H1 (cell line): ENCODE results near the gene LCN2. TPM values are rescaled to one million over a fixed set of nuclear protein-coding genes. Genes with fewer than 3 reads are reported as not detected.

Experiments used
- CTCF ChIA-PET: fragments of 300-600 bp; sonication (Branson Sonifier 250); formaldehyde crosslinking; loops from one replicate; lab custom pipeline; 2021; ENCODE audit not compliant: partially characterized antibody; lab: Charles Lee
- POLR2A ChIA-PET: fragments of 300-600 bp; sonication (Branson Sonifier 250); formaldehyde crosslinking; loops from one replicate; lab custom pipeline; 2021; ENCODE audit warnings: inconsistent platforms; ENCODE audit not compliant: partially characterized antibody; lab: Charles Lee
- DNase-seq, 2 experiments: peaks; one replicate each; pipeline versions ENCODE4 v3.0.0 to v3.0.0-alpha.2; 2010 to 2022; ENCODE audit warnings: low spot score in 2 of 2, low read depth in 1 of 2, mixed read lengths in 1 of 2
- FAIRE-seq: peaks from 2 replicates; lab custom pipeline; 2011; peaks lifted over from hg19 to GRCh38; lab: Jason Lieb, UNC
- H2AFZ ChIP-seq: 2 replicates; pipeline ENCODE4 v1.8.1; 2012; ENCODE audit warnings: low read length, inconsistent platforms
- H2AK5ac ChIP-seq: 2 replicates; pipeline ENCODE4 v1.6.1; 2013; ENCODE audit warnings: low read depth, low read length
- H2BK120ac ChIP-seq: replicated peaks from 2 replicates; pipeline ENCODE3; 2013; ENCODE audit warnings: low read depth, low read length, inconsistent platforms
- H2BK12ac ChIP-seq: 2 replicates; pipeline ENCODE4 v1.6.1; 2013; ENCODE audit warnings: low read depth, low read length
- H2BK15ac ChIP-seq: 2 replicates; pipeline ENCODE4 v1.6.1; 2013; ENCODE audit warnings: low read length
- H2BK20ac ChIP-seq: 2 replicates; pipeline ENCODE4 v1.6.1; 2013; ENCODE audit warnings: low read length
- H2BK5ac ChIP-seq: 2 replicates; pipeline ENCODE4 v1.6.1; 2013; ENCODE audit warnings: low read depth, low read length
- H3K14ac ChIP-seq: 2 replicates; pipeline ENCODE4 v1.6.1; 2013; ENCODE audit warnings: inconsistent platforms; ENCODE audit not compliant: insufficient read length
- H3K18ac ChIP-seq: 2 replicates; pipeline ENCODE4 v1.6.1; 2013; ENCODE audit warnings: low read length; ENCODE audit errors: extremely low read depth
- H3K23ac ChIP-seq: 2 replicates; pipeline ENCODE4 v1.6.1; 2013; ENCODE audit warnings: inconsistent platforms; ENCODE audit not compliant: insufficient read length
- H3K23me2 ChIP-seq: 2 replicates; pipeline ENCODE4 v1.6.1; 2013; ENCODE audit warnings: low read depth, low read length
- H3K27ac ChIP-seq: 2 replicates; pipeline ENCODE4 v1.6.1; 2011; ENCODE audit warnings: low read depth, low read length, inconsistent platforms
- H3K27me3 ChIP-seq, 4 experiments: replicated peaks in 1 of 4; 1 replicate in 1 of 4; 2 replicates in 3 of 4; pipeline versions ENCODE4 v1.6.1 to v1.8.1; 2011 to 2013; ENCODE audit warnings: low read length in 3 of 4, mild to moderate bottlenecking in 3 of 4, inconsistent platforms in 2 of 4, mixed read lengths in 2 of 4, moderate library complexity in 1 of 4; ENCODE audit not compliant: control insufficient read depth in 3 of 4, insufficient read depth in 3 of 4; ENCODE audit errors: extremely low read depth in 1 of 4
- H3K36me3 ChIP-seq, 4 experiments: 2 replicates each; pipeline versions ENCODE4 v1.6.1 to v1.8.1; 2011 to 2013; ENCODE audit warnings: mild to moderate bottlenecking in 4 of 4, low read length in 3 of 4, moderate library complexity in 2 of 4, control low read depth in 1 of 4, inconsistent platforms in 1 of 4; ENCODE audit not compliant: insufficient read depth in 4 of 4, control insufficient read depth in 2 of 4
- H3K4ac ChIP-seq: replicated peaks from 2 replicates; pipeline ENCODE3; 2013; ENCODE audit warnings: low read length, low read depth, mixed read lengths, inconsistent platforms; ENCODE audit not compliant: insufficient read length
- H3K4me1 ChIP-seq, 4 experiments: replicated peaks in 1 of 4; 1 replicate in 1 of 4; 2 replicates in 3 of 4; pipeline versions ENCODE4 v1.6.1 to v1.8.1; 2011 to 2013; ENCODE audit warnings: low read length in 3 of 4, inconsistent platforms in 2 of 4, mixed read lengths in 1 of 4; ENCODE audit not compliant: insufficient read depth in 4 of 4, control insufficient read depth in 3 of 4
- H3K4me2 ChIP-seq, 2 experiments: 2 replicates each; pipeline versions ENCODE4 v1.6.1 to v1.8.1; 2011 to 2013; ENCODE audit warnings: low read depth in 2 of 2, low read length in 2 of 2, control low read depth in 1 of 2, inconsistent platforms in 1 of 2, mild to moderate bottlenecking in 1 of 2; ENCODE audit not compliant: insufficient read depth in 1 of 2
- H3K4me3 ChIP-seq, 4 experiments: fragments of 200-600, 300-600 bp in 1 of 4; sonication (generic), shearing (Covaris generic), sonication (Bioruptor Twin) in 1 of 4; 2 replicates each; pipeline versions ENCODE4 v1.5.1 to v1.8.1; 2011 to 2016; ENCODE audit warnings: low read length in 4 of 4, low read depth in 3 of 4, control low read depth in 2 of 4, inconsistent platforms in 2 of 4, mild to moderate bottlenecking in 2 of 4, mixed read lengths in 1 of 4, moderate library complexity in 1 of 4; ENCODE audit not compliant: insufficient read depth in 2 of 4; ENCODE audit errors: extremely low read depth in 1 of 4
- H3K56ac ChIP-seq: replicated peaks from 2 replicates; pipeline ENCODE3; 2013; ENCODE audit warnings: low read depth, mild to moderate bottlenecking, mixed read lengths, low read length, inconsistent platforms; ENCODE audit not compliant: insufficient read length
- H3K79me1 ChIP-seq: 2 replicates; pipeline ENCODE4 v1.6.1; 2013; ENCODE audit warnings: low read depth, low read length, control low read depth
- H3K79me2 ChIP-seq, 2 experiments: 2 replicates each; pipeline versions ENCODE4 v1.6.1 to v1.8.1; 2012 to 2013; ENCODE audit warnings: low read length in 2 of 2, mild to moderate bottlenecking in 2 of 2, inconsistent platforms in 1 of 2; ENCODE audit not compliant: insufficient read depth in 2 of 2, control insufficient read depth in 1 of 2
- H3K9ac ChIP-seq, 4 experiments: replicated peaks in 1 of 4; 1 replicate in 1 of 4; 2 replicates in 3 of 4; pipeline versions ENCODE4 v1.6.1 to v1.8.1; 2011 to 2013; ENCODE audit warnings: low read depth in 3 of 4, low read length in 3 of 4, control low read depth in 2 of 4, mild to moderate bottlenecking in 2 of 4, moderate library complexity in 2 of 4, inconsistent platforms in 1 of 4; ENCODE audit errors: extremely low read depth in 1 of 4
- H3K9me3 ChIP-seq, 2 experiments: 2 replicates each; pipeline versions ENCODE4 v1.6.1 to v1.8.1; 2012 to 2013; ENCODE audit warnings: mild to moderate bottlenecking in 2 of 2, moderate library complexity in 2 of 2, control low read depth in 1 of 2, inconsistent platforms in 1 of 2, low read depth in 1 of 2, low read length in 1 of 2, mixed read lengths in 1 of 2; ENCODE audit not compliant: insufficient read depth in 2 of 2
- H4K20me1 ChIP-seq, 2 experiments: replicated peaks in 1 of 2; 2 replicates each; pipeline versions ENCODE3 to v1.8.1; 2011 to 2013; ENCODE audit warnings: inconsistent platforms in 2 of 2, low read length in 2 of 2, mild to moderate bottlenecking in 1 of 2; ENCODE audit not compliant: insufficient read depth in 2 of 2, control insufficient read depth in 1 of 2
- H4K5ac ChIP-seq: 2 replicates; pipeline ENCODE4 v1.6.1; 2013; ENCODE audit warnings: low read length, low read depth, mixed read lengths, inconsistent platforms; ENCODE audit not compliant: insufficient read length
- H4K8ac ChIP-seq: 2 replicates; pipeline ENCODE4 v1.8.0; 2013; ENCODE audit warnings: mild to moderate bottlenecking, moderate library complexity, low read length, inconsistent platforms; ENCODE audit not compliant: insufficient read depth; ENCODE audit errors: extremely low read depth
- H4K91ac ChIP-seq: replicated peaks from 2 replicates; pipeline ENCODE3; 2013; ENCODE audit warnings: low read length, mixed read lengths, inconsistent platforms; ENCODE audit not compliant: insufficient read length
- BCL11A ChIP-seq, 2 experiments: IDR thresholded peaks; one replicate each; pipeline ENCODE4 v1.6.1; 2011; ENCODE audit warnings: low read depth in 2 of 2, low read length in 2 of 2, mild to moderate bottlenecking in 2 of 2
- POLR2AphosphoS5 ChIP-seq: IDR thresholded peaks from 2 replicates; pipeline ENCODE4 v1.6.1; 2011; ENCODE audit warnings: low read depth, low read length
- WGBS, 2 experiments: shearing (Covaris generic) in 1 of 2; methylation state at CpG; one replicate each; pipeline versions ENCODE4 v1.1.6 to v1.1.7; 2013 to 2015; ENCODE audit warnings: low lambda C conversion rate in 2 of 2, mixed read lengths in 2 of 2, inconsistent platforms in 1 of 2, low coverage in 1 of 2, missing lambda C conversion rate in 1 of 2; ENCODE audit not compliant: insufficient replicate concordance in 2 of 2, insufficient coverage in 1 of 2, insufficient read length in 1 of 2; ENCODE audit errors: extremely low coverage in 1 of 2, missing lambda C conversion rate in 1 of 2; 5-methylcytosine and 5-hydroxymethylcytosine counted together
- polyA plus RNA-seq, 7 experiments: library from polyadenylated mRNA; depleted of rRNA in 3 of 7; stranded (reverse) in 5 of 7; unstranded in 2 of 7; fragments of >200 nt in 5 of 7; fragments of 200-250 nt in 2 of 7; gene quantifications; 1 replicate in 5 of 7; 2 replicates in 1 of 7; 4 replicates in 1 of 7; pipeline versions ENCODE4 v1.2.1 to v1.2.3, GENCODE V29; 2011 to 2013; ENCODE audit warnings: missing spikeins in 2 of 7, mixed read lengths in 2 of 7
- total RNA-seq: library from RNA; stranded (reverse); fragmentation: NEBNext Ultra II Directional; extraction: Animal tissue kit (Norgen Biotek cat#: 25700); gene quantifications from 2 replicates; pipeline ENCODE4 v1.2.1, GENCODE V29; 2021

LCN2 gene
- total and polyA plus RNA-seq, 2 of the 8 experiments (the other 6 are each of a cell fraction or from before 2014, with no cell fraction given): 1.1 to 1.6 TPM

DNA sequence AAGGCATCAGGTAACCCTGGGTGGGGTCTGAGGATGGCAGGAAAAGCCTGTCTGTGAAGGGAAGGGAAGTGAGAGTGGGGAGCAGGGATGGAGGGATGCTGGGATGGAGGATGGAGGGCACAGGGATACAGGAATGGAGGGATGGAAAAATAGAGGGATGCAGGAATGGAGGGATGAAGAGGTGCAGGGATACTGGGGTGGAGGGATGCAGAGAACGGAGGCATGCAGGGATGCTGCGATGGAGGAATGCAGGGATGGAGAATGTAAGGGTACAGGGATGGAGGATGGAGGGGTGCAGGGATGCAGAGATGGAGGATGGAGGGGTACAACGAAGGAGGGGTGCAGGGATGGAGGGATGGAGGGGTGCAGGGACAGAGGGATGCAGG is 30.8 kb upstream of the LCN2 start:
- DNase-seq (no peak), FAIRE-seq (no peak)
- Histone ChIP-seq H2BK120ac (no peak overlapping the region), H2AK5ac (0 out of 2 replicates have a peak overlapping the region, but pooled peaks have one; percentile 26), H3K4me2 (peak overlapping the region in 1 of 2 experiments; percentile 64; a peak in 2 of 4 replicates), H3K27me3 (no peaks in the 10 kb centered on the region), H4K91ac (no peak overlapping the region), H3K79me2 (no peaks in the 10 kb centered on the region), H3K56ac (no peak overlapping the region), H2BK5ac (0 out of 2 replicates have a peak overlapping the region, but pooled peaks have one; percentile 24), H3K36me3 (peaks cover 0 to 21% (median 4%) of the 10 kb centered on the region in 4 experiments; a peak in 4 of 8 replicates), H3K23ac (no peak overlapping the region), H3K27ac (no peak overlapping the region), H3K4ac (peak overlapping the region; percentile 21), H4K5ac (no peak overlapping the region), H3K9ac (no peak overlapping the region), H2BK15ac (no peak overlapping the region), H3K9me3 (no peaks in the 10 kb centered on the region), H3K23me2 (no peaks in the 10 kb centered on the region), H3K4me3 (peak overlapping the region in 1 of 4 experiments; percentile 40; a peak in 1 of 8 replicates), H4K20me1 (peaks cover 3 to 15% of the 10 kb centered on the region in 2 experiments), H2BK12ac (no peak overlapping the region), H3K14ac (no peak overlapping the region), H3K79me1 (no peaks in the 10 kb centered on the region), H2AFZ (no peak overlapping the region), H4K8ac (no peak overlapping the region), H3K4me1 (peaks cover 0 to 4% (median under 1%) of the 10 kb centered on the region in 4 experiments; a peak in 3 of 7 replicates), H3K18ac (no peak overlapping the region), H2BK20ac (no peak overlapping the region)
- WGBS, 2 experiments: 72% methylated on average over 3 of the region's 3 CpGs; no CpG with 5 or more reads in 1 of the 2 experiments
- ChIA-PET POLR2A (interaction anchor here (1.1 to 5.9 kb wide), 5 partner anchors 11 to 50 kb away, joined by 3 to 119 read pairs (median 5); partner anchors contain the start of gene BBLN), CTCF (interaction anchor here (0.6 to 9.1 kb wide), 37 partner anchors 7 to 294 kb away, joined by 3 to 114 read pairs (median 7); partner anchors contain the start of gene PTGES2)
- TF ChIP-seq POLR2AphosphoS5 (0 out of 2 replicates have a peak, but pooled peaks have one; percentile 1), BCL11A (IDR thresholded peaks at IDR 0.05; ENCODE audit: low read depth in 2 of 2, low read length in 2 of 2) (no peak)
